NCI-H446 (cell line): ENCODE data around the gene CAAP1.
"Not testable (repeated sequence)": the region's sequence is repeated elsewhere in the genome, so short reads cannot be mapped to it uniquely, and the experiment has no call there.

Source experiments
- DNase-seq, 2 experiments: peaks; one replicate each; lab custom pipeline; 2025; lab: John Stamatoyannopoulos, UW

CAAP1 gene

GRCh38 chr9:26828391-26828955 is 64.1 kb downstream of the CAAP1 start:
- not testable (repeated sequence) for DNase-seq

- no peak for DNase-seq
These were observed 77.8 kb downstream of the CAAP1 start for GRCh38 chr9:26814799-26815198.

GRCh38 chr9:26813247-26813646 is 79.4 kb downstream of the CAAP1 start:
- no peak for DNase-seq

- DNase-seq = no peak
These were observed 80.4 kb downstream of the CAAP1 start for GRCh38 chr9:26812217-26812616.

- no peak for DNase-seq
These were observed 81.5 kb downstream of the CAAP1 start for GRCh38 chr9:26811106-26811505.

- no peak for DNase-seq
These were observed 82.8 kb downstream of the CAAP1 start for GRCh38 chr9:26809795-26810194.

- DNase-seq = no peak
These were observed 85.4 kb downstream of the CAAP1 start for GRCh38 chr9:26807161-26807560.

GRCh38 chr9:26802921-26803320 is 89.7 kb downstream of the CAAP1 start:
- no peak for DNase-seq

- no peak for DNase-seq
These were observed 90.8 kb downstream of the CAAP1 start for GRCh38 chr9:26801772-26802171.

GRCh38 chr9:26800322-26800721 is 92.3 kb downstream of the CAAP1 start:
- no peak for DNase-seq

- no peak for DNase-seq
These were observed 101.3 kb downstream of the CAAP1 start for GRCh38 chr9:26791274-26791673.
